GM18873 (cell line): Measurements from ENCODE around the gene RAP2A.

Source experiments
- ATAC-seq: cut with Tn5 transposase; IDR thresholded peaks from one replicate; pipeline ENCODE4 v1.9.1; 2021; ENCODE audit warnings: mild to moderate bottlenecking, moderate library complexity, moderate number of reproducible peaks; ENCODE audit not compliant: unreplicated experiment, low FRiP score

Gene RAP2A

DNA sequence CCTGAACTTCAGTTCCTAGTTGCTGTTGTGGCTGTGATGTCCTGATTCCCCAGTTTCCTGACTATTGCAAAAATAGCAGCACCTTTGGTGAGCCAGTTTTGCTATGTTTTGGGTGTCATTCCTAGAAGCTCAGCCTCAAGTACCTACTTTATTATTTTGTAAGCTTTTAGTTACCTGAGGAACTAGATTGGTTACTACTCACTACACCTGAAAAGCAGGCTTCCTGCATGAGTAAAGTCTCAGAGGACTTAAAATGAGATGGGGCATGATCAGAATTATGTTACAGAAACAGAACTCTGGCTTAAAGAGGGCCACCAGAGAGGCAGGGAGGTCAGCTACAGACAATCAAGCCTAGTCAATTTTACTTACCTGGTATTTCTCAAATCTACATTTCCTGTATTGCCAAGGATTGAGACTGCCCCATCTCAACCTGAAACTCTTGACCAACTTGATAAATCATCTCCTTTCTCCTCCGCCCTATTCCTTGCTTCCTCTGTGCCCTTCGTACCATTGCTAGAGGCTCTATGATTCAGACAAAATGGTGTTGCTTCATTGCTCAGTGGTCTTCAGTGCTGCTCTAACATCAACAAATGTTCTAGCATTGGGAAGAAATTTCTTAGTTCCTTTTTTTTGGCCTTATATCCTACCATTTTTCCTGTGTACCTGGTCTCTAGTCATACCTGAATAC, 58.9 kb downstream of the RAP2A start:
- ATAC-seq, result no peak

DNA sequence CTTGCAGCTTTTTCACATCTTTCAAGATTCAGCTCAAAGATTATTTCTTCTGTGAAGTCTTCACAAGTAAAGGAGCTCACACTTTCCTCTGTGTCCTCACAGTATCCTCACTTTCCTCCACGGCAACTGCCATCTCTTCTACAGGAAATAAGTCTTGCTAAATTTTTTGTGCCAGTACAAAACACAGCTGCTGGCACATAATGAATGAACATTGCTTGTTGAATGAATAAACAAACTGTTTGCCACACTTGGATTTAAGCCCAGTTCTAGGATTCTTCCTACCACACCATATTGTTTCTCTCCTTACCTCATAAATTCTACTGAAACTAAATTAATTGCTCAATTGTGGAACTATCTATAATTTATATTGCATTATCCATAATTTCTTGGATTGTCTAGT, 59.5 kb downstream of the RAP2A start:
- no peak for ATAC-seq

DNA sequence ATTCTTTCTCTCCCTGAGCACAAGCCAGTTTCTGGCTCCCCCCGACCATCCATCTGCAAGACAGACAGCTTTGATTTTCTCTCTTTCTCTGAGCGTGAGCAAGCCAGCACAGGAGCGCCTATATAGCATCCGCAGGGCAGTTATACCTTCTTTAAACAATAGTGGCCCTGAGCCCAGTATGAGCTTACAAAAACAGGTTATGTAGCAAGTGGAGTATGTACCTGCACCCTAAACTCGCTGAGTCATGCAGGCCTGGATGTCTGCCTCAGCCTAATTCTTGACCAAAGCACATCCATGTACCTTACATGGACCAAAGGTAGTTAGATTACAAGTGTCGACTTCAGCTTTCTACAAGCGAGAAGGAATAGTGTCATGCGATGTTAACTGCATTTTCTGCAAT, 61.7 kb downstream of the RAP2A start:
- no peak for ATAC-seq

DNA sequence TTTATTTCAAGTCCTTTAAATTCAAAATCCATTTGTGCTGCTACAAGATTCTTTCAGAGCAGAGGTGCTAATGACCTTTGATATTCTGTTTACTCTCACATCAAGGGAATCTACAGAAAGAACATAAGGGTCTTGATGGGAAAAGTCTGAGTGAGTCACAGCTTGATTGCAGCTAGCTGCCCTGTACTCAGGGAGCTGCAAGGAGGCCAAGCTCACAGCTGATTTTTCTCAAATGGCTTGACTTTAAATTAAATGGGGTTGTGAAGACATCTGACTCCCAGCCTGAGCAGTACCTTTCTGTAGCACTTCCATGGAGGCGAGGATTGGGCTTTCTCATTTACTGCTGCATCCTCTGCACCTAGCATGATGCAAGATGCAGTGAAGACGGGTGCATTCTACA, 62.5 kb downstream of the RAP2A start:
- ATAC-seq, result no peak

DNA sequence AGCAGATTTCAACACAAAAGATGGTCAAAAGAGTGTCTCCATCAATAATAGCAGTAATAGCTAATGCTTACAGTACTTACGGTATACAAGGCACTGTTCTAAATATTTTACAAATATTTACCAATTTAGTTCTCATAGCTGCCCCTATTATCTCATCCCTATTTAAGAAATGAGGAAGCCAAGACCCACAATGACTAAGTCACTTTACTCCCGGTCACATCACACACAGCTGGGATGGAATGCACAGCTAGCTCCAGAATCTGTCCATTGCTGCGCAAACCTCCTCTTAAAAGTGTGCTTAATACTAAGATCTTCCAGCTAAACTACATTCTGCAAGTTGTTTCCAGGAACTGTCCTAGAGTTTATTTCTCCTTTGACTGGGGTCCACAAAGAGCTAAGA, 63.4 kb downstream of the RAP2A start:
- no peak for ATAC-seq

DNA sequence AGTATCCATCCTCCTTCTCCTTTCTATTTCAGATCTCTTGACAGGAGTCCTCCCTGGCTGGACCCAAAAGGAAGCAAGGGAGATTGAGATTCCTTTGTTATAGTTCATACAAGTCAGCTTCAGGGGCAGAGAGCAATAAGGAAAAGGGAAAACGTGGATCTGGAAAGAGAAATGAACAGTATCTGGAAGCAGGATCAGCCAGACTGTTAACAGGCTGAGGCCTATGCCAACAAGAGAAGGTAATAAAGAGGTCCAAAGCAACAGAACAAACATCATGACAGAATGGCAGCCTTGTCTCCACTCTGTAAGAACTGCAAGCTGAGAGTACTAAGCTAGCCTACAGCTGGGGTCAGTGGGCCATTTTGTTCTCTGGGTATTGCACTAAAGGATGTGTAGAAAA, 64.5 kb downstream of the RAP2A start:
- no peak for ATAC-seq

DNA sequence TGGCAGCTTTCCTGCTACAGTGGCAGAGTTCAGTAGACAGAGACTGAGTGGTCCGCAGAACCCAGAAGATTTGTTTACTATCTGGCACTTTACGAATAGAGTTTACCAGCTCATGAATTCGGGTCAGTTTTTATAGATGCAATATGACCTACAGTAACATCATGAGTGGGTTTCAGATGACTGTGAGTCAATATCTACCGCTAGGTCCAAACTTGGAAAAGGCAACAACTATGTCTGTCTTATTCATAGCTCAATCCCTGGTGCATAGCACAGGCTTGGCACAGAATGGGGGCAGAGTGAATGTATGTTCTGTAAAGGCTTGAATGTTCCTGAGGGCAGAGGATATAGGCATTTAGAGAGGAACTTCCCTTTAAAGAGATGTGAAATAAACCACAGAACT, 65.2 kb downstream of the RAP2A start:
- ATAC-seq, result no peak

DNA sequence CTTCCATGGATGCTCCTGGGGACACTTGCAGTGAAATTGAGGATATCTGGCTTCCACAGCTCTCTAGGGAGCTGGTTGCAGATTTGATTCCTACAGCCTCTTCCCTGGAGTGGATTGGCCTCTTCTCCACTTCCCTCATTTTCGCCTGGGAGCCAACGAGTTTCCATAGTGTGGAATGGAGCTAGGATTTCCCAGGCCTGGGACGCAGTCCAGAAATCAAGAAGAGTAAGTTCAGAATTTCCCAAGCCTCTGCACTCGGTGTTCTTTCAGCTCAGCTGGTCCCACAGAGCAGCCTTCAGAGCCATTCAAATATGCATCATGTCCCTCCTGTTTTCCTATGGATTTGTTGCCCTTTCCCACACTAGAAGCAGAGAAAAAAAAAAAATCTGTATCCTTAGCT, 68.2 kb downstream of the RAP2A start:
- no peak for ATAC-seq

DNA sequence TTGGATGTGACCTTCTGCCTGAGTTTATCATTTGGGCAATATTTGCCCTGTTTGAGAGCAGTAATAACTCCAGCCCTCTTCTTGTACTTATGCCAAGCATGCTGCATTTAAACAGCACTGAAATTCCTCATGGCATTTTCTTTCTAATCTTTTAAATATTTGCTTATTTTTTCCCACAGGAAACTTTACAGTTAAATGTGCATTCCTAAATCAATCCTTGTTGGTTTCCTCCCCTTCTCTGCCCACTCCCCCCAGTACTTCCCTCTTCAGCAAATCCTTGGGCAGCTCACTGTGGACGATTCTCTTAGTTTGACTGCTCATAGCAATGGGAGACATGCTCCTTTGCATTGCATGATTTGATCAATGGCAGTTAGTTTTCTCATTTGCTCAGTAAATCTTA, 68.7 kb downstream of the RAP2A start:
- no peak for ATAC-seq

DNA sequence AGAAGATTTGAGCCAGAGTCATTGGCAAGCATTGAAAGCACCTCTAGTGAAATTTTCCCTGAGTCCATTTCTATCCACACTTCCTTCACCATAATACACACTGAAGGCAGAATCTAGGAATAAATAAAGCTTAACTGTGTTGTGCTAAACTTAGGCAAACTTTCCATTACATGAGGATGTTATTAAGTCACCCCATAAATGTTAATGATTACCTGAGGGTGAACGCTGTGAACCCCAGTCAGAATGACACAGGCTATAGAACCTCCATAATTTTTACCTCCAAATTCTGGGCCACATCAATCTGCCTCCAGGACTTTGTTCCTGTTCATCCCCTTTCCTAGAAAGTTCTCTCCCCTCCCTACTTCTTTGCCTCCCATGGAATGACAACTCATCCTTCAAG, 71.0 kb downstream of the RAP2A start:
- ATAC-seq, result no peak

DNA sequence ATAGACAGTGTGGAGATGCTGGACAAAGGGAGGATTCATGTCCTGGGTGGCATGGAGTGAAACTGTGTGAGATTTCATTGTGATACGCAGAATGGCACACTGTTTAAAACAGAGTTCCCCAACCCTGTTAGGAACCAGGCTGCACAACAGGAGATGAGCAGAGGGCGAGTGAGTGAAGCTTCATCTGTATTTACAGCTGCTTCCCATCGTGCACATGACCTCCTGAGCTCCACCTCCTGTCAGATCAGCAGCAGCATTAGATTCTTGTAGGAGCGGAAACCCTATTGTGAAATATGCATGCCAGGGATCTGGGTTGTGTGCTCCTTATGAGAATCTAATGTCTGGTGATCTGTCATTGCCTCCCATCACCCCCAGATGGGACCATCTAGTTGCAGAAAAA, 72.5 kb downstream of the RAP2A start:
- no peak for ATAC-seq

DNA sequence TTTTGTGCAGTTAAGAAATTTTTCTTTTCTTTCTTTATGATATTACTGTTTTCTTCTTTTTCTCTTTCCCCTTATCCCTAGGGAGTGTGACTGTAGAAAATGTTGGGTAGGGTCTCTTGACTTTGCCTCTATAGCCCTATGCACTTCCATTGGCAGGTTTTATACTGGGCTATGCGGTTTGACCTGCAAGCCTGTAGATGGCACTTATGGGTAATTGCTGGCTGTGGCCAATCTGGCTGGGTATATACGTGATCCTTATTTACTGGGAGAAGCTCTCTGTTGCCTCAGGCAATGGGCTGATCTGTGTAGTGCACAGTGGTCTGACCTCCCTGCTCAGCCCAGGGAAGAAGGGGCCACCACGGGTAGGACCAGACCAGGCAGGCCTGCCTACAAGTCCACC, 78.8 kb downstream of the RAP2A start:
- ATAC-seq, result no peak

DNA sequence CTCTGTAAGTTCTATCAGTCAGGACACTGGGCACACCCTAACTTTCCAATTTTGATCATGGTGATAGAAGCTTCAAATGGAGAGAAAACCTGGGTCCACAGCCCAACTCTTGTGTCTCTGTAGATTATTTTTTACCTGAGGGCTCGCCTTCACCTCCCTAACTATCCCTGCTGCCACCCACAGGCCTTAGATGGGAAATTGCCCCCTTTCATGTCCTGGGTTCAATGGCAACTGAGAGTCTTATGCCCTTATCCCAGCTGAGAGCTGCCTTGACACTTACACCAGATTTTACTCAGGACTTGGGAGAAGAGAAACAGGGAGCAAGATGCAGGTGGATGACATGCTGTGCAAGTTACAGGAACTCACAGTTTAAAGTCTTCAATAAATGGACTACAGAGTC, 81.7 kb downstream of the RAP2A start:
- no peak for ATAC-seq

DNA sequence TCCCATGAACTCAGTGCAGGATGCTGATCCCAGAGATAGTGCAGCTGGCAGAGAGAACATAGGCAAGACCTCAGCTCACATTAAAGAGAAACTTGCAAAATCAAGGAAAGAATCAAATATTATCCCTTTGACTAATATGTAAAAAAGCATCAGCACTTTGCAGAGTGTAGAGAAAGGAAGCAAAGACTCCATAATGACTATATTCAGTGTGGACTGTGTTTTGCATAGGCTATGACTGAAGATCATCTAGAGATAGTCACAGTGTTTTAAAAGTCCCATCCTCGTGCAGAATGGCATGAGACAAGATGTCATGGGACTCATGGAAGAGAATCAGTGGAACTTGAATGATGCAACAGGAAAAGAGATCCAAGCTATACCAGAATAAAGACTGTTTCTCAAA, 84.0 kb downstream of the RAP2A start:
- ATAC-seq, result no peak
